Measurements from ENCODE around the gene NRG4.
"Not testable (repeated sequence)": the region's sequence is repeated elsewhere in the genome, so short reads cannot be mapped to it uniquely, and the experiment has no call there.

The NRG4 gene

GRCh38 chr15:75992897-75993296 is 19.3 kb downstream of the NRG4 start:
- DNase-seq: no peak

- DNase-seq: no peak
These were observed 22.3 kb downstream of the NRG4 start for GRCh38 chr15:75989875-75990274.

- DNase-seq: no peak
These were observed 23.2 kb downstream of the NRG4 start for GRCh38 chr15:75989045-75989444.

- no peak for DNase-seq
These were observed 26.3 kb downstream of the NRG4 start for GRCh38 chr15:75985971-75986370.

- DNase-seq: not testable (repeated sequence)
These were observed 27.5 kb downstream of the NRG4 start for GRCh38 chr15:75984706-75985105.

- DNase-seq: no peak
These were observed 29.8 kb downstream of the NRG4 start for GRCh38 chr15:75982468-75982867.

- no peak for DNase-seq
These were observed 30.9 kb downstream of the NRG4 start for GRCh38 chr15:75981149-75981815.

- DNase-seq: not testable (repeated sequence)
These were observed 35.5 kb downstream of the NRG4 start for GRCh38 chr15:75976766-75977165.

- no peak for DNase-seq
These were observed 46.2 kb downstream of the NRG4 start for GRCh38 chr15:75966073-75966472.

- no peak for DNase-seq
These were observed 50.9 kb downstream of the NRG4 start for GRCh38 chr15:75961331-75961730.

GRCh38 chr15:75955720-75956119 is 56.5 kb downstream of the NRG4 start:
- no peak for DNase-seq

GRCh38 chr15:75952525-75952924 is 59.7 kb downstream of the NRG4 start:
- no peak for DNase-seq

- no peak for DNase-seq
These were observed 63.4 kb downstream of the NRG4 start for GRCh38 chr15:75948761-75949296.

GRCh38 chr15:75947092-75947491 is 65.1 kb downstream of the NRG4 start:
- no peak for DNase-seq

- DNase-seq: no peak
These were observed 66.3 kb downstream of the NRG4 start for GRCh38 chr15:75945953-75946352.

- no peak for DNase-seq
These were observed 68.5 kb downstream of the NRG4 start for GRCh38 chr15:75943713-75944215.

GRCh38 chr15:75943246-75943645 is 69.0 kb downstream of the NRG4 start:
- DNase-seq: no peak

- no peak for DNase-seq
These were observed 69.8 kb downstream of the NRG4 start for GRCh38 chr15:75942464-75942863.

GRCh38 chr15:75930866-75931265 is 81.4 kb downstream of the NRG4 start:
- no peak for DNase-seq

GRCh38 chr15:75929799-75930565 is 82.2 kb downstream of the NRG4 start:
- DNase-seq: no peak

GRCh38 chr15:75928680-75929608 is 83.3 kb downstream of the NRG4 start:
- DNase-seq: no peak

GRCh38 chr15:75927601-75928000 is 84.6 kb downstream of the NRG4 start:
- DNase-seq: no peak

- no peak for DNase-seq
These were observed 85.3 kb downstream of the NRG4 start for GRCh38 chr15:75926931-75927330.
